Activated CD8-positive, alpha-beta T cell treated with anti-CD3 and anti-CD28 coated beads, Interleukin-2, amount 10 ng/mL, durations not matched to agents 7 days and 5 days (primary cell): ENCODE data around the gene GREB1. TPM values are rescaled to one million over a fixed set of nuclear protein-coding genes. Genes with fewer than 3 reads are reported as not detected.

Experiments
- ATAC-seq: fragments of 150-1000 bp; cut with Tn5 transposase; one replicate; pipeline ENCODE4 v1.10.0; 2021; ENCODE audit warnings: moderate library complexity
- CTCF ChIA-PET: fragments of 350-600 bp; sonication (Branson Sonifier 250); formaldehyde crosslinking; loops from one replicate; lab custom pipeline; 2021; ENCODE audit warnings: antibody characterized with exemption; lab: Charles Lee
- POLR2A ChIA-PET: fragments of 350-600 bp; sonication (Branson Sonifier 250); formaldehyde crosslinking; loops from one replicate; lab custom pipeline; 2021; ENCODE audit warnings: antibody characterized with exemption; lab: Charles Lee
- DNase-seq: peaks from one replicate; pipeline ENCODE4 v3.0.0-alpha.2; 2020
- H3K27ac Mint-ChIP-seq: one replicate; pipeline ENCODE4 v1.8.0; 2021; ENCODE audit warnings: mild to moderate bottlenecking, mixed read lengths
- H3K27me3 Mint-ChIP-seq: one replicate; pipeline ENCODE4 v1.8.0; 2021; ENCODE audit warnings: low read depth, mixed read lengths
- H3K36me3 Mint-ChIP-seq: one replicate; pipeline ENCODE4 v1.8.0; 2021; ENCODE audit warnings: low read depth, mixed read lengths
- H3K4me1 Mint-ChIP-seq: one replicate; pipeline ENCODE4 v1.8.0; 2021; ENCODE audit warnings: low read depth, mixed read lengths
- H3K4me3 Mint-ChIP-seq: one replicate; pipeline ENCODE4 v1.8.0; 2021; ENCODE audit warnings: mild to moderate bottlenecking, mixed read lengths
- H3K9me3 Mint-ChIP-seq: one replicate; pipeline ENCODE4 v1.8.0; 2022; ENCODE audit warnings: mixed read lengths; ENCODE audit not compliant: insufficient read depth
- total RNA-seq, 2 experiments: library from RNA; stranded (reverse); gene quantifications; one replicate each; pipeline ENCODE4 v1.2.3, GENCODE V29; 2021

Gene GREB1
- total RNA-seq, 2 experiments from 2014 or later, result 0.42 to 0.68 TPM

DNA sequence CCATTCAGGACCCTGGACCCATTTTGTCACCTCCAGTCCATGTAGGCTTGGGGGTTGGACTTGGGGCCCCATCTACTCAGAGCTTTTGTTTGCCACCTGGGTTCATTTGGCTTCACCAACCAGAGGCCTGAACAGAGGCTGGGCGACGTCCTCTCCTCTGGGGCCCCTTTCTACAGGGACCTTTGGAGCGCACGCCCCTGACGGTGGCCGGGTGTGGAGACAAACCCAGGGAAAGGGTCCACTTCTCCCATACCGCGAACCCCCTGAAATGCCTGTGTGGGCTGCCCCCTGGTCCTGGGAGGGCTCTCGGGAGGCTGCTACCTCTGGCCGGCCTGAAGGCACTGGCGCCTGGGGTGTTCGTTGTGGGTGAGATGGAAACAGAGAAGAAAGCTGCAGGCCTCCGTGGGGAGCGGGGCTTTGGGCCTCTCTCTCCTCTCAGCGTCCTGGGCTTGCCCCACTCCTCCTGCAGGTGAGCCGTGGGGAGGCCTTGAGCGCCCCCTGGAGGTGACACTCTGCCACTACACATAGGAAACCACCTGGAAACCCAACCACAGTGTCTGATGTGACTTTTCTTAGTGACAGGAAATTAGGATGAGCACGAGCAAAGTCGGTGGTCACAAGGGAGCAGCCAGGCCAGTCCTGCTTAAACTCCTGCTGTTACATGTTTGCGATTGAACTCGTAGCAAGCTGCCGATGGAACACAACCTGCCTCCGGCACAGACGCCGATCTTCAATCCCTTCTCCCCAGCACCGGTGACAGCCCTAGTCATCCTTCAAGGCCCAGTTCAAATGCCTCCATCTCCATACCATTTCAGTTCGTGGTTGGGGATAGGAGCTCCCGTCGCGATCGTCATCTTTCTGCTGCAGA lies 148.1 kb downstream of the GREB1 start:
- ChIA-PET CTCF (interaction anchor here (0.8 to 13.7 kb wide), 8 partner anchors 13 to 99 kb away, joined by 3 to 138 read pairs (median 3); no protein-coding TSS in a partner anchor), POLR2A (interaction anchor here (1.1 kb wide), 1 partner anchor 72 kb away, joined by 4 read pairs; no protein-coding TSS in a partner anchor)
- DNase-seq, result peak; percentile 66
- Mint-ChIP-seq H3K27ac (no peak overlapping the region), H3K4me3 (no peak overlapping the region), H3K27me3 (peaks cover 26% of the 10 kb centered on the region), H3K36me3 (no peaks in the 10 kb centered on the region), H3K9me3 (no peaks in the 10 kb centered on the region), H3K4me1 (peaks cover 7% of the 10 kb centered on the region)
- peak; percentile 73 for ATAC-seq

DNA sequence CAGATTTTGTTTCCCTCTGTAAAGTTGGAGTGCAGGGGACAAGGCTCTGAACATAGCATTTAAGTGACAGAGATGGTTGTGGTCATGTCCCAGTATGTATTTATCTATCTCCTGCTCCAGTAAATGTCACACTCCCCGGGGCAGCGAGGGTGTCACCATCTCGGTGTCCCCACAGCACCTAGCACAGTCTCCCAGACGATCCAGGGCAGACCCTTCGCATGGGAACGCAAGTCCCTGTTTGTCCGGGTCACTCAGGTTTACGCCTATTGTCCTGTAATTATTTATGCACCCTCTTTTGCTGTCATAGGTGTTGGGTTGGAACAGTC lies 148.7 kb downstream of the GREB1 start:
- Mint-ChIP-seq H3K27me3 (peaks cover 25% of the 10 kb centered on the region), H3K4me3 (no peak overlapping the region), H3K36me3 (no peaks in the 10 kb centered on the region), H3K4me1 (peaks cover 7% of the 10 kb centered on the region), H3K27ac (no peak overlapping the region), H3K9me3 (no peaks in the 10 kb centered on the region)
- DNase-seq (no peak), ATAC-seq (no peak)
- ChIA-PET CTCF (interaction anchor here (0.8 to 13.7 kb wide), 8 partner anchors 10 to 99 kb away, joined by 3 to 138 read pairs (median 4); no protein-coding TSS in a partner anchor), POLR2A (no interaction called here)

DNA sequence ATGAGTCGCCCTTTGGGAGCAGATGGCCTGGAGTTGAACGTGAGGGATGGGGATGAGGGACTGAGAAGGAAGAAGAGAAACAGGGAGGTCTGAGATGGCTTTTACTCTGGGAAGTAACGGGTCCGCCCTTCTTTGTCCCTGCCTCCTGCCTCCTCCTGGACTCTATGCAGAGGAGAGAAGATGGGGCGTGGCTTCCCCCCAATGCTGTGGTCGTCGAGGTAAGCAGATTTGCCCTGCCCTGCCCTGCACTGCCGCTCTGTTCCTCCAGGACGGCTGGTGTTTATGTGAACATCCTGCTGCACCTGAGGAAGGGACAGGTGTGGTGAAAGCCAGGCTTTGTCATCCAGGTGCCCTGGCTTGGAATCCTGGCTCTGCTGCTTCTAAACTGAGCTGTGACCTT lies 149.6 kb downstream of the GREB1 start:
- Mint-ChIP-seq H3K4me3 (no peak overlapping the region), H3K9me3 (no peaks in the 10 kb centered on the region)
- POLR2A ChIA-PET, result no interaction called here

DNA sequence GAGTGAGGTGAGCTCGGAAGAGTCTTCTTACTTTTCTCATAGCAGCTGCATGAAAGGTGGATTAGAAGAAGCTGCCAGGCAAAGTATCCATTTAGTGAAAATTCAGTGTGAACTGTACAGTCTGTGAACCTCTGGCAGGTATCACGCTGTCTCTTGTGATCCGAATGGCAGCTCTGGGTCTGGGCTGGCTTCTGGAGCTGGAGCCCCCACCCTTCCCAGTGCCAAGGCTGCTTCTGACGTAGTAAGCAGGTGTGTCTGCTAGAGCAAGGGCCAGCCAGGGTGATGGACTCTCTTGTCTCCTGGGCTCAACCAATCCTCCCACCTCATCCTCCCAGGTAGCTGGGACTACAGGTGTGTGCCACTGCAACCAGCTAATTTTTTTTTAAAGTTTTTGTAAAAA lies 150.1 kb downstream of the GREB1 start:
- Mint-ChIP-seq H3K27ac (no peak overlapping the region), H3K27me3 (peaks cover 19% of the 10 kb centered on the region), H3K4me3 (no peak overlapping the region), H3K4me1 (peaks cover 20% of the 10 kb centered on the region), H3K9me3 (no peaks in the 10 kb centered on the region), H3K36me3 (no peaks in the 10 kb centered on the region)
- CTCF ChIA-PET, result interaction anchor here (0.9 to 13.7 kb wide), 5 partner anchors 9 to 206 kb away, joined by 3 to 138 read pairs (median 3); no protein-coding TSS in a partner anchor
- POLR2A ChIA-PET, result no interaction called here
- DNase-seq (no peak), ATAC-seq (no peak)

More for the DNA sequence above, 149.6 kb downstream of the GREB1 start:
- Mint-ChIP-seq H3K27ac (no peak overlapping the region), H3K36me3 (no peaks in the 10 kb centered on the region), H3K4me1 (peaks cover 16% of the 10 kb centered on the region), H3K27me3 (peaks cover 21% of the 10 kb centered on the region)
- CTCF ChIA-PET, result interaction anchor here (0.9 to 13.7 kb wide), 6 partner anchors 10 to 206 kb away, joined by 3 to 138 read pairs (median 4); no protein-coding TSS in a partner anchor
- DNase-seq (no peak), ATAC-seq (no peak)

DNA sequence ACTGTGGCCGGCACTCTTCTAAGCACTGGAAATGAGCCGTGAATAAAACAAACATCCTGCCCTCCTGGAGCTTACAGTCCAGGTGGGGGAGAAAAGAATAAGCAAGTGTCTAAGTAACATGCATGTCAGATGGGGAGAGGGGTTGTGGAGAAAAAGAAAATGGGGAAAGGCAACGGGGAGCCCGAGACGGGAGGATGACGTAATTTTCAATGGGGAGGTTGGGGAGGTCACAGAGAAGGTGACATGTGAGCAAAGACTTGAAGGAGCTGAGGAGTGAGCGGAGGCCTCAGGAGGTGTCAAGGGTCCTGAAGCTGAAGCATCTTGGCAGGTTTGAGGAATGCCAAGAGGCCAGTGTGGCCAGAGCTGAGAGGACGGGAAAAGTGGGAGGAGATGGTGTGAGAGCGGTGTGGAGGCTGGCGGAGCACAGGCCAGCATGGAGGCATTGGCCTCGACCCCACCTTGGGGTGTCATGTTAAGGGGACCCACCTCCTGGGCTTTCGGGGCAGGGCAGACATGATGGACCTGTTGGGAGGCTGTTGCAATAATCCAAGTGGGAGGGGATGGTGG lies 151.1 kb downstream of the GREB1 start:
- H3K27ac Mint-ChIP-seq, result no peak overlapping the region
- no peaks in the 10 kb centered on the region for H3K36me3 Mint-ChIP-seq
- peaks cover 18% of the 10 kb centered on the region for H3K27me3 Mint-ChIP-seq
- H3K4me3 Mint-ChIP-seq, result no peak overlapping the region
- POLR2A ChIA-PET, result no interaction called here
- H3K4me1 Mint-ChIP-seq, result peaks cover 22% of the 10 kb centered on the region
- DNase-seq, result no peak
- CTCF ChIA-PET, result interaction anchor here (0.7 to 13.7 kb wide), 2 partner anchors 94 to 552 kb away, joined by 3 to 138 read pairs; a partner anchor contains a TSS
- no peak for ATAC-seq
- no peaks in the 10 kb centered on the region for H3K9me3 Mint-ChIP-seq

DNA sequence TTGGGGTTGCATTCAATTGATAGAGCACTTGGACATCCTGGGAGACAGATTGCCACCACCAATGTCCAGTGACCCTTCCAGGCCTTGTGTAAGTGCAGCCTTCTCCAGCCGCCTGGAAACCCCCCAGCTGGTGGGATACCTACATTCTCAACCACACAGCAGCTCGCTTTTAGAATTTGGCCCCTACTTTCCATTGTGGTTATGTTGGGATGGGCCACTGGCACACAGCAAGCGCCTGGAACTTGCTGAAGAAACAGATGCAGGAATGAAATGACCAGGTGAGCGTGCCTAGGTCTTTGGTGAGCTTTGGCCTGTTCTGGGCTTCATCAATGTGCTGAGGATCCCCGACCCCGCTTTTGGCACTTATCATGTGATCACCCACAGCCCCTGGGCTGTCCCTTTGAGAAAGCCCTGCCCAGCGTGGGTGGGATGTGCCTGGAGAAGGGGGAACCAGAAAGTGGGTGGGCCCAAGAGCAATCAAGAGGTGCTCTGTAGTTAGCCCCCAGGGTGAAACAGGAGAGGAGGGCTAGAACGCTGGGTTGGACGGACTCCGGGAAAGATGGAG lies 152.1 kb downstream of the GREB1 start:
- no peaks in the 10 kb centered on the region for H3K36me3 Mint-ChIP-seq
- ChIA-PET POLR2A (no interaction called here), CTCF (interaction anchor here (2.5 to 13.7 kb wide), 2 partner anchors 93 to 98 kb away, joined by 24 to 138 read pairs; no protein-coding TSS in a partner anchor)
- no peak for ATAC-seq
- no peak for DNase-seq
- no peaks in the 10 kb centered on the region for H3K9me3 Mint-ChIP-seq
- H3K4me1 Mint-ChIP-seq, result peaks cover 22% of the 10 kb centered on the region
- H3K27ac Mint-ChIP-seq, result no peak overlapping the region
- peaks cover 18% of the 10 kb centered on the region for H3K27me3 Mint-ChIP-seq
- H3K4me3 Mint-ChIP-seq, result no peak overlapping the region

DNA sequence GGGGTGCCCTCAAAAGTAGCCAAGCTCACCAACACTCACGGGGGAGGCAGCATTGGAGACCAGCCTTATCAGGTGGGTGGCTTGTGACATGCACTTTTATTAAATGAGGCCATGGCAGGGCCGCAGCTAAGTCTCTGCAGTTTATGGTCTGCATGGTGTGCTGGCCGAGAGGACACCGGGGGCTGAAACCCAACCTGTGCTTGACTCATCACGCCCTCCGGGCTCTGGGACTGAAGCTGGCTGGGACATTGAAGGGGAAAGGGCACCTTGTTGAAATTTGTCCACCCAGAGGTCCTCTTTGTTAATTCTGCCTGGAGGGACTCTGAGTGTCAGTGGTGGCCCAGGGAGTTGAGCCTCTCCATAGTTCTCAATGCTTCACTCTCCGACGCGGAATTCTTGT lies 153.9 kb downstream of the GREB1 start:
- Mint-ChIP-seq H3K9me3 (no peaks in the 10 kb centered on the region), H3K4me1 (peaks cover 16% of the 10 kb centered on the region), H3K27me3 (peaks cover 18% of the 10 kb centered on the region), H3K36me3 (no peaks in the 10 kb centered on the region), H3K4me3 (peak overlapping the region; percentile 58), H3K27ac (no peak overlapping the region)
- POLR2A ChIA-PET, result no interaction called here
- ATAC-seq (no peak), DNase-seq (no peak)
- CTCF ChIA-PET, result interaction anchor here (0.6 to 13.7 kb wide), 16 partner anchors 11 to 115 kb away, joined by 3 to 138 read pairs (median 5); no protein-coding TSS in a partner anchor

DNA sequence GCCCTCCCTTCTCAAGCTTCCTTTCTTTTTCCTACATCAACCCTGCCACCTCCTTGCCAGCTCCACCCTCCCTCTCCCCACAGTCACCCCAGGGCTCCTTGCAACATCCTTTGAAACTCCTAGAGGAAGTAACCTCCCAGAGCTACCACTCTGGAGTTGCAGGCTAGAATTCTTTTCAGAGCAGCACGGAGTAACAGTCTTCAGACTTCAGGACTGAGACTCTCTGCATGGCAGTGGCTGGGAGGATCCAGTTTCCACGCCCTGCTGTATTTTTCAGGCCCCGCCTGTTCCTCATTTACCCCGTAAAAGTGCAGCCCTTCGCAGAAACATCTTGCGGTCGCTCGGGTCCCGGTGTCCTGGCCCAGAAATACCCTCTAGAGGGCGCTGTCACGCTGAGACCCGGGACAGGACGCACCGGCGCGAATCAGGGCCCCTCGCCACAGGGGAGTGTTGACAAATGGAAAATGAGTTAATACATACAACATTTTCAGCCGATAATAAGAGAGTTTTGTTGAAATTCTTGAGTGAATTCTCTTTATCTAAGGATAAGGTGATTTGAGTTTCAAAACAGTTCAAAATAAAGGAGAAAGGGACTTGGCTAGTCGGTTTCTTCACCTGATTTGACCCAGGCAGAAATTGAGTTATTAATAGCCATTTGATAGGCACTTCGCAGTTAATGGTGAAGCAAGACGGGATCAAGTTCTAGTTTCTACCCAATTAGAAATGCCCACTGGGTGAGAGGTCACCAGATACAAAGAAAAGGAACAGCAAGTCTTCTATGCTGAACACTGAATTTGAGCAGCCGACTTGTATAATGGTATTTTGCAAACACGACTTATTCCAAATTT lies 154.6 kb downstream of the GREB1 start:
- H3K4me1 Mint-ChIP-seq, result peaks cover 21% of the 10 kb centered on the region
- DNase-seq (peak; percentile 94), ATAC-seq (peak; percentile 98)
- POLR2A ChIA-PET, result no interaction called here
- peaks cover 15% of the 10 kb centered on the region for H3K27me3 Mint-ChIP-seq
- H3K27ac Mint-ChIP-seq, result peak overlapping the region; percentile 72
- no peaks in the 10 kb centered on the region for H3K36me3 Mint-ChIP-seq
- no peaks in the 10 kb centered on the region for H3K9me3 Mint-ChIP-seq
- CTCF ChIA-PET, result interaction anchor here (0.6 to 13.7 kb wide), 18 partner anchors 10 to 114 kb away, joined by 3 to 138 read pairs (median 5); no protein-coding TSS in a partner anchor
- H3K4me3 Mint-ChIP-seq, result peak overlapping the region; percentile 58

DNA sequence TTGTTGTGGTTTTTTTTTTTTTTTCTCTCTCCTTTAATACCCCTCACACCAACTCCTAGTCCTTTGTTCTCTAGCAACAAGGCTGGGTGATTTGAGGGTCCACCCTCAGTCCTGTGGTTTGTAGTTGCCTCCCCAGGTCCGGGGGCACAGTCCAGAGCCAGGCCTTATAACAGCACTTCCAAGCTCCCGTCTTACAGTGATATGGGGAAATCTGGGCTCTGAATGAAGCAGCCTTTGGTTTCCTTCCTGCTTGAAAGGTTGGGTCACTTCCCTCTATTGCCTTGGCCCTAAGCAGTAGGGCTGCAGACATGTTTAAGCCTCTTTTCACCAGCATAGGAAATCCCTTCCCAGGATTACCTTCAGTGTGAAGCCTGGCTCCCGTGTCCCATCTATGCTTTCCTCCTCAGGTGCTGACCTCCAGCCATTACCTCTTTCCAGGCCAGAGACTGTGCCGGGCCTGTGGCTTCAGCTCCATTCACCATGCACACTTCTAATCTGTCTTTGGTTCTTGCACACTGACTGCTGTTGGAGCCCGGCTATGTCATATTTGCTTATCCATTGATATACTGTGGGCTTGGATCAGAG lies 157.3 kb downstream of the GREB1 start:
- DNase-seq, result no peak
- POLR2A ChIA-PET, result no interaction called here

More for the DNA sequence above, 157.3 kb downstream of the GREB1 start:
- Mint-ChIP-seq H3K9me3 (no peaks in the 10 kb centered on the region), H3K27me3 (peaks cover 5% of the 10 kb centered on the region), H3K4me3 (no peak overlapping the region), H3K27ac (no peak overlapping the region), H3K4me1 (peaks cover 21% of the 10 kb centered on the region), H3K36me3 (no peaks in the 10 kb centered on the region)
- ATAC-seq, result no peak
- CTCF ChIA-PET, result interaction anchor here (1.8 to 13.7 kb wide), 2 partner anchors 8 to 88 kb away, joined by 5 to 138 read pairs; no protein-coding TSS in a partner anchor
